GM21526 (cell line): Measurements from ENCODE around the gene LUC7L3.
"Not testable (repeated sequence)": the region's sequence is repeated elsewhere in the genome, so short reads cannot be mapped to it uniquely, and the experiment has no call there.

Experiments
- ATAC-seq: cut with Tn5 transposase; IDR thresholded peaks from one replicate; pipeline ENCODE4 v1.9.1; 2021; ENCODE audit warnings: moderate library complexity; ENCODE audit not compliant: unreplicated experiment, low FRiP score

LUC7L3 gene

GRCh38 chr17:50708050-50709000 is 11.1 kb upstream of the LUC7L3 start:
- no peak for ATAC-seq

GRCh38 chr17:50709053-50709452 is 10.3 kb upstream of the LUC7L3 start:
- ATAC-seq, result not testable (repeated sequence)

- no peak for ATAC-seq
Measured at GRCh38 chr17:50710025-50710424, 9.4 kb upstream of the LUC7L3 start.

GRCh38 chr17:50710650-50711049 is 8.8 kb upstream of the LUC7L3 start:
- ATAC-seq, result no peak

- no peak for ATAC-seq
Measured at GRCh38 chr17:50712641-50713040, 6.8 kb upstream of the LUC7L3 start.

GRCh38 chr17:50715471-50715870 is 3.9 kb upstream of the LUC7L3 start:
- no peak for ATAC-seq

GRCh38 chr17:50719924-50720794 is 756 bp downstream of the LUC7L3 start:
- ATAC-seq, result no peak

GRCh38 chr17:50721194-50722010 is 2.0 kb downstream of the LUC7L3 start:
- no peak for ATAC-seq

GRCh38 chr17:50722746-50723145 is 3.3 kb downstream of the LUC7L3 start:
- no peak for ATAC-seq

- ATAC-seq, result not testable (repeated sequence)
Measured at GRCh38 chr17:50724622-50725021, 5.2 kb downstream of the LUC7L3 start.

- no peak for ATAC-seq
Measured at GRCh38 chr17:50725769-50726655, 6.6 kb downstream of the LUC7L3 start.

GRCh38 chr17:50728112-50728429 is 8.7 kb downstream of the LUC7L3 start:
- no peak for ATAC-seq

- ATAC-seq, result no peak
Measured at GRCh38 chr17:50728881-50729765, 9.7 kb downstream of the LUC7L3 start.

GRCh38 chr17:50731575-50732460 is 12.4 kb downstream of the LUC7L3 start:
- no peak for ATAC-seq

- no peak for ATAC-seq
Measured at GRCh38 chr17:50735287-50735686, 15.9 kb downstream of the LUC7L3 start.

- no peak for ATAC-seq
Measured at GRCh38 chr17:50737118-50737698, 17.8 kb downstream of the LUC7L3 start.

- no peak for ATAC-seq
Measured at GRCh38 chr17:50739098-50739497, 19.7 kb downstream of the LUC7L3 start.
